Prostate gland (tissue), 2 donors: Measurements from ENCODE around the gene HDAC3. TPM values are rescaled to one million over a fixed set of nuclear protein-coding genes. Genes with fewer than 3 reads are reported as not detected.

Source experiments
- DNase-seq: peaks from one replicate; pipeline ENCODE4 v3.0.0-alpha.2; 2019; ENCODE audit warnings: low spot score
- H3K27ac ChIP-seq, 2 donors: fragments of 200-600 bp; sonication (generic); 2 replicates each; pipeline ENCODE4 v1.5.1; 2017 to 2019
- H3K27me3 ChIP-seq: fragments of 200-600 bp; sonication (generic); replicated peaks from 2 replicates; pipeline ENCODE4 v1.5.1; 2019; ENCODE audit not compliant: insufficient read depth
- H3K36me3 ChIP-seq, 2 donors: fragments of 200-600 bp; sonication (generic); 1 replicate in 1 of 2; 2 replicates in 1 of 2; pipeline versions ENCODE4 v1.5.1 to v1.8.1; 2017 to 2019
- H3K4me1 ChIP-seq: fragments of 200-600 bp; sonication (generic); replicated peaks from 2 replicates; pipeline ENCODE4 v1.5.1; 2019
- H3K4me3 ChIP-seq, 2 donors: fragments of 200-600 bp; sonication (generic); 2 replicates each; pipeline ENCODE4 v1.5.1; 2017 to 2019
- H3K9me3 ChIP-seq: fragments of 200-600 bp; sonication (generic); 2 replicates; pipeline ENCODE4 v1.5.1; 2017
- POLR2A ChIP-seq: fragments of 450-650 bp; IDR thresholded peaks from one replicate; pipeline ENCODE4 v1.6.1; 2016; ENCODE audit warnings: antibody characterized with exemption, mild to moderate bottlenecking
- POLR2AphosphoS5 ChIP-seq: sonication (generic); formaldehyde crosslinking; IDR thresholded peaks from one replicate; pipeline ENCODE4 v1.6.1; 2017; ENCODE audit warnings: antibody characterized with exemption
- WGBS: methylation state at CpG from one replicate; pipeline ENCODE4 v1.1.5; 2018; 5-methylcytosine and 5-hydroxymethylcytosine counted together
- intact Hi-C: fragments of 100-400 bp; cut with DNase I; formaldehyde crosslinking; loops from one replicate; pipeline ENCODE4 v1.14.2; 2022
- total RNA-seq, 2 donors: library from RNA; depleted of rRNA; stranded (reverse); fragments of >200 nt; gene quantifications; one replicate each; pipeline ENCODE4 v1.1.0, GENCODE V29; 2016
- TF ChIP-seq, protein P1 (sequence below), 4 experiments: fragments of 200-600 bp in 2 of 4; fragments of 450-650 bp in 2 of 4; sonication (generic) in 2 of 4; IDR thresholded peaks; 1 replicate in 3 of 4; 2 replicates in 1 of 4; pipeline ENCODE4 v1.5.1; 2016 to 2019; ENCODE audit warnings: antibody characterized with exemption in 4 of 4, mild to moderate bottlenecking in 2 of 4, moderate library complexity in 2 of 4

HDAC3 gene
- total RNA-seq, 2 donors from 2014 or later: 54.9 to 74.6 TPM

- Histone ChIP-seq H3K4me3 (no peak overlapping the region), H3K4me1 (no peaks in the 10 kb centered on the region), H3K27me3 (no peaks in the 10 kb centered on the region), H3K27ac (no peak overlapping the region), H3K9me3 (no peaks in the 10 kb centered on the region), H3K36me3 (no peaks in the 10 kb centered on the region)
- intact Hi-C loops: no loop called here
- TF ChIP-seq, protein P1, sequence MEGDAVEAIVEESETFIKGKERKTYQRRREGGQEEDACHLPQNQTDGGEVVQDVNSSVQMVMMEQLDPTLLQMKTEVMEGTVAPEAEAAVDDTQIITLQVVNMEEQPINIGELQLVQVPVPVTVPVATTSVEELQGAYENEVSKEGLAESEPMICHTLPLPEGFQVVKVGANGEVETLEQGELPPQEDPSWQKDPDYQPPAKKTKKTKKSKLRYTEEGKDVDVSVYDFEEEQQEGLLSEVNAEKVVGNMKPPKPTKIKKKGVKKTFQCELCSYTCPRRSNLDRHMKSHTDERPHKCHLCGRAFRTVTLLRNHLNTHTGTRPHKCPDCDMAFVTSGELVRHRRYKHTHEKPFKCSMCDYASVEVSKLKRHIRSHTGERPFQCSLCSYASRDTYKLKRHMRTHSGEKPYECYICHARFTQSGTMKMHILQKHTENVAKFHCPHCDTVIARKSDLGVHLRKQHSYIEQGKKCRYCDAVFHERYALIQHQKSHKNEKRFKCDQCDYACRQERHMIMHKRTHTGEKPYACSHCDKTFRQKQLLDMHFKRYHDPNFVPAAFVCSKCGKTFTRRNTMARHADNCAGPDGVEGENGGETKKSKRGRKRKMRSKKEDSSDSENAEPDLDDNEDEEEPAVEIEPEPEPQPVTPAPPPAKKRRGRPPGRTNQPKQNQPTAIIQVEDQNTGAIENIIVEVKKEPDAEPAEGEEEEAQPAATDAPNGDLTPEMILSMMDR (IDR thresholded peaks at IDR 0.05): no peak
- no peak for TF ChIP-seq POLR2AphosphoS5
- WGBS: 50% methylated on average over 1 of the region's 1 CpG
- DNase-seq: no peak
Measured at GRCh38 chr5:141608557-141608956, 28.1 kb downstream of the HDAC3 start.

GRCh38 chr5:141608046-141608445 is 28.6 kb downstream of the HDAC3 start:
- no peaks in the 10 kb centered on the region for H3K9me3 ChIP-seq
- H3K4me1 ChIP-seq: no peaks in the 10 kb centered on the region
- H3K4me3 ChIP-seq: no peak overlapping the region
- H3K36me3 ChIP-seq: no peaks in the 10 kb centered on the region
- no peaks in the 10 kb centered on the region for H3K27me3 ChIP-seq
- DNase-seq: no peak
- no peak overlapping the region for H3K27ac ChIP-seq
- TF ChIP-seq, protein P1 (IDR thresholded peaks at IDR 0.05): no peak
- no peak for TF ChIP-seq POLR2AphosphoS5
- TF ChIP-seq POLR2A: no peak
- WGBS: 85% methylated on average over 2 of the region's 2 CpGs
- intact Hi-C loops: no loop called here

- Histone ChIP-seq H3K36me3 (no peaks in the 10 kb centered on the region), H3K4me1 (no peaks in the 10 kb centered on the region), H3K4me3 (no peak overlapping the region), H3K27me3 (no peaks in the 10 kb centered on the region), H3K9me3 (no peaks in the 10 kb centered on the region), H3K27ac (no peak overlapping the region)
- TF ChIP-seq, protein P1 (IDR thresholded peaks at IDR 0.05): no peak
- TF ChIP-seq POLR2A: no peak
- TF ChIP-seq POLR2AphosphoS5: no peak
- DNase-seq: no peak
- intact Hi-C loops: no loop called here
- WGBS: 88% methylated on average over 6 of the region's 6 CpGs
Measured at GRCh38 chr5:141605523-141606277, 30.9 kb downstream of the HDAC3 start.

- WGBS: 68% methylated on average over 6 of the region's 6 CpGs
- Histone ChIP-seq H3K4me3 (no peak overlapping the region), H3K36me3 (no peaks in the 10 kb centered on the region), H3K4me1 (no peaks in the 10 kb centered on the region), H3K27me3 (no peaks in the 10 kb centered on the region), H3K9me3 (no peaks in the 10 kb centered on the region), H3K27ac (no peak overlapping the region)
- intact Hi-C loops: no loop called here
- TF ChIP-seq POLR2AphosphoS5 (no peak), POLR2A (no peak)
- TF ChIP-seq, protein P1 (IDR thresholded peaks at IDR 0.05): no peak
- no peak for DNase-seq
Measured at GRCh38 chr5:141603923-141604717, 32.5 kb downstream of the HDAC3 start.
